Measurements from ENCODE around the gene OR2D2.

GRCh38 chr11:6845383-6845782 lies 46.9 kb downstream of the OR2D2 start, which contains the start of gene OR10A5:
- TF ChIP-seq CTCF (IDR thresholded peaks at IDR 0.05 in 4 of 5, conservative IDR thresholded peaks at IDR 0.05 in 1 of 5) (no peak), POLR2A (IDR thresholded peaks at IDR 0.05) (no peak)
